Right forelimb (tissue), 1 donor: ENCODE data around the gene SPATA24.
"Not testable (repeated sequence)": the region's sequence is repeated elsewhere in the genome, so short reads cannot be mapped to it uniquely, and the experiment has no call there.

Experiments used
- DNase-seq: peaks from one replicate; pipeline ENCODE4 v3.0.0-alpha.2; 2018

Gene SPATA24

DNA sequence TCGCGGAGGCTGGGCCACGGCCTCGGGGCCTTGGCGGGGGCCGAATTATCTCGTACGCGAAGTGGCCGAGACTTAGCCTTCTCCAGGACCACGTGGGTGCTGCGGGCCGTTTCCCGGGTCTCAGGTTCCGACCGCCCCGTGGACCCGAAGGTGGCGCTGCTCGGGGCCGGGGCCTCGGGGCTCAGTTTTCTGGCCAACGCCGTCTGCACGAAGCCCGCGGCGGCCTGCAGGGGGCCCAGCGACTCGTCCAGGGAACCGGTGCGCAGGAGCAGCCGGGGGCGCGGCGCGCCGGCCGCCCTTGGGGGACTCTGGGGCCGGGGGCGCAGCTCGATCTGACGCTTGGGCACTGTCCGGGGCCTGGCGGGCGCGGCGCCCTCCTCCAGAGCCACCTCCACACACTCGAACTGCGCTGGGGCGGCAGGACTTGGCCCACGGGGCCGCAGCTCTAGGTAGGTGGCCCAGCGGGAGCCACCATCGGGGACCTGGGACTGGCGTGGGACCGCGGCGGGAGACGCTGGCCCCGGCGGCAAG lies 9.7 kb downstream of the SPATA24 start:
- peak; percentile 69 for DNase-seq

GRCh38 chr5:139393497-139394122 lies 10.3 kb downstream of the SPATA24 start:
- no peak for DNase-seq

- peak; percentile 73 for DNase-seq
These were observed 11.0 kb downstream of the SPATA24 start for GRCh38 chr5:139392678-139393496.

DNA sequence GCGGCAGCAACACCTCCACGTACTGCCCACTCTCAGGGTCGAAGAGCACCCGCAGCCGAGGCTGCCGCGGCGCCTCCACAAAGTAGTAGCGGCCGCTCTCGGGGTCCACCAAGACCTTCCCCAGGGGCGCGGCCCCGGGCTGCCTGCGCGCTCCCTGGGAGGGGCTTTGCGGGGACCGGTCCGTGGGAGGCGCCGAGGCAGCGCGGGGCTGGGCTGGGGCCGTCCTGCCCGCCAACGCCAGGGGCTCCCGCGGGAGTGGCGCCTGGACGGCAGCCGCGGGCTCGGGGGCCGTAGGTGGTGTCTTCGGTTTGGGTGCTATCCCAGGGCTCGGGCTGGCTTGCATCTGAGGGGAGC lies 11.6 kb downstream of the SPATA24 start:
- DNase-seq = no peak

GRCh38 chr5:139391570-139392323 lies 12.1 kb downstream of the SPATA24 start:
- DNase-seq = no peak

DNA sequence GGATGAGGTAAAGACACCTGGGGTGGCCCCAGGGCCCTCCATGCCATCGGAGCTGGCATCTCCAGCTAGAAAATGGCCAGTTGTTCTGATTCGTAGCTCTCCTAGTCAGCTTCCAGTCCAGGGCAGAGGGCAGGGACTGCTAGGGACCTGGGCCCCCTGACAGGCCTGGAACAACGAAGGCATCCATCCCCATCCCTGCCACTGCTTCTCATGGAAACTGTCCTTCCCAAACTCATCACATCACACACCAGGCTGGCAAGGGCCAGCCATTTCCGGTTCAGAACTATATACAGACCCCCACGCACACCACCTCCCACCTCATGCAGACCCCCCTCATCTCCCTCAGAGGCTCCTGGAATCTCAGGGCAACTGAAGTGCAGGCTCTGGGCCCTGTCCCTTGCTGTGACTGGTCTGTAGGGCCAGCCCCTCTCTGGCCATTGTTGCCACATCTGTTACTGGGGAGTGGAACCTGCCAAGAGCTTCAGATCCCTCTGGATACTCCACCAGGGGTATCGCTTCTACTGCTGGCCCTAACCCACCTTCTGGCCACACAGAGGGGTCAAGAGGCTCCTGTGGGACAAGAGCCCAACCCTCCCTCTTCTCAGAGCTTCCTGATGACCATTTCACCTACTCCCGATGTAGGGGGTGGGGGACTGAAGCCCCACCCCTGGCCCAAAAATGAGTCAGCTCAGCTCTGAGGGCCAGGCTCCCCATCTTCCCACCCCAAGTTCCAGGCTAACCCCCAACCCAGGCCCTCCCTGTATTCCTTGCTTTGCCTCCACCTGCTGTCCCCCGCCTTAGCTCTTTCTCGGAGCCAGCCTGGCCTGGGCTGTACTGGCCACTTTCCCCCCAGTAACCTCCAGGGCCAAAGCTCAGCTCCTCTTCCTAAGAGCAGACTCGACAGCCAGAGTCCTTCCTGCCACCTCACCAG lies 13.0 kb downstream of the SPATA24 start:
- DNase-seq = no peak

GRCh38 chr5:139389701-139390638 lies 13.9 kb downstream of the SPATA24 start, which contains the start of gene MZB1:
Gene MZB1, minus strand, starts transcription at chr5:139389913. Its CDS starts 57 bp downstream, at chr5:139389856.
- no peak for DNase-seq

- no peak for DNase-seq
These were observed 15.6 kb downstream of the SPATA24 start for GRCh38 chr5:139388198-139388821.

- DNase-seq = no peak
These were observed 16.2 kb downstream of the SPATA24 start for GRCh38 chr5:139387611-139388197.

GRCh38 chr5:139386956-139387355 lies 16.9 kb downstream of the SPATA24 start:
- not testable (repeated sequence) for DNase-seq

DNA sequence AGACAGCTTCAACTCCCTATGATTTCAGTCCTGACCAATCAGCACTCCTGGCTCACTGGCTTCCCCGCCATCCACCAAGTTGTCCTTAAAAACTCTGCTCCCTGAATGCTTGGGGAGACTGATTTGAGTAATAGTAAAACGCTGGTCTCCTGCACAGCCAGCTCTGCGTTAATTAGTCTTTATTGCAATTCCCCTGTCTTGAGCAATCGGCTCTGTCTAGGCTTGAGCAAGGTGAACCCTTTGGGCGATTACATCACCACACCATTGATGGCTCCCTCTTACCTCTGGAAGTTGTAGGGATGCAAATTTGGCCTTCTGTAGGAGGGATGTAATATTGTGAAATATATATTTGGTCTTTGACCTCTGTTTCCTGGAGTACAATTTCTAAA lies 17.8 kb downstream of the SPATA24 start:
- no peak for DNase-seq

DNA sequence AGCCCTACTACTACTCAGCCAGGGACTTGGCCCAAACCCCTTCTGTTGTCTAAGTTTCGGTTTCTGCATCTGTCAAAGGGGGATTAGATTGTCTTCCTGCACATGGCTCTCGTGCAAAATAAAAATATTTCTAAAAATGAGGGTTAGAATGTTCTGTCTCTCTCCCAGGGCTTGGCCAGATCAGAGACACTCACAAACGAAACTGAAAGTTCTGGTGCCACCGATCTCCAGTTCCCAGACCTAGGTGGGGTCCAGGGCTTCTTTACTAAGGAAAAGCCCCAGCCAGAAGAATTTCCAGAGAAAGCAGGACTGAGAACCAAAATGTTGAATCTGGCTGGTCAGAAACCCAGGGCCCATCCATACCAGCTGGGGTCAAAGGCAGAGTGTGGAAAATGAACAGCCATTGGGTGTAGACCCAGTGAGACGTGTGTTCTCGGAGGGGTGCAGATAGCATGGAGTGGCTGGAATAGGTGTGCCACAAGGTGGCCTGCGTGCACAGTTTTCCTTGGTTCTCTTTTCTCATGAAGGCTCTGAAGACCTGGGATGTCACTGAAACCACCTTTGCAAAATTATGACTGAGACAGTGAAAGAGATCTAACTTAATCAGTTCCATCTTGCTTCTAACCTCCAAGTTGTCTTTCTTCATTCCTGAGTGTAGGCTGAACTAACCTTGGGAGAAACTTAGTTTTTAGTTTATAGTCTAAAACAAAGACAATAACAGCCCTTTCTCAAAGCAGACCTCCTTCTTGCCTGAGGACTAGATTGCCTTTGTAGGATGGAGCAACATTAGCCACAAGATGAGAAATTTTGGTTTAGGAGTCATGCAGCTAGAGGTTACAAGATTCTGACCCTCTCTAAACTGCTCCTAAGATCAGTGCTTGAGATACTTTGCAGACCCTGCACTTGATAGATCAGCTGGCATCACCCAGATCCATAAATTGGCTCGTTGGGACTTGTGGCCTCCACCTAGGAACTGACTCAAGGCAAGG lies 18.5 kb downstream of the SPATA24 start:
- DNase-seq = no peak

DNA sequence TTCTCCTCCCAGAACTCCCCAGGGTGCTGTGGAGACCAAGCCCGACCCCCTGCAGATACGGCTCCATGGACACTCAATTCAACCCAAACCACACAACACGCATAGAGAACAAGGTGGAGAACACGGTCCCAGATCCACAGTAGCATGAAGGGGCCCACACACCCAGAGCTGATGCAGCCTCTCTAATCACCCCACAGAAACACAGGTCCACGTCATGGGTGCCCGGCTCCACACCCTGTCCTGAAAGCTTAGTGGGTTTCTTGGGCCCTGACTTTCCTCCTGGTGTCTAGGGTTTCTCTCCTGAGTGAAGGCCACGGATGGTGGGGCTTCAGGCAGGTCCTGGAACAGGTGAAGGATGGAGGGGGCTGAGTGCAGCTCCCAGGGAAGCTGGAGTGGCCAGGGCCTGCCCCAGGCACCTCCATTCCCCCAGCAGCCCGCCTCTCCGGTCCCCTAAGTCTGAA lies 19.3 kb downstream of the SPATA24 start:
- no peak for DNase-seq

GRCh38 chr5:139383993-139384590 lies 19.8 kb downstream of the SPATA24 start:
- no peak for DNase-seq

GRCh38 chr5:139383275-139383992 lies 20.5 kb downstream of the SPATA24 start, which contains the start of gene SLC23A1:
Gene SLC23A1, minus strand, starts transcription at chr5:139383297. Its CDS starts 44 bp downstream, at chr5:139383253.
- no peak for DNase-seq

DNA sequence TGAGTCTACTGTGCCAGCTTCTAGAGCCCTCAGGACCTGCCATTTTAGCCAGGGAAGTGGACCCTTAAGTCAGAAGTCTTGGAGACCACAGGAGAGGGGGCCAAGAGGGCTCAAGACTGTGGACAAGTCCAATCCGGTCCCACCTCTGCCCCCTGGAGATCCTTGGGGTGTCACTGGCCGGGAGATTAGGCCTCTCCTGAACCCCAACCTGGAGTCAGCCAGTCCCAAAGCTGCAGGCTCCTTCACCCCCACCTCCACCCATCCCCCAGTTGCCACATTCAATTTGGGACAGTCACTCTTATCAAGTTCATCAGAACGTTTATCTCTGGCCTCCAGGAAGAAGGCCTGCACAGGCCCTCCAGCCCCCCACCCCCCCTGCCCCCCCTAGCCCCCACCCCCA lies 21.1 kb downstream of the SPATA24 start:
- DNase-seq = no peak
